Heart right ventricle (tissue), 16 donors: ENCODE measurements around the gene BATF. TPM values are rescaled to one million over a fixed set of nuclear protein-coding genes. Genes with fewer than 3 reads are reported as not detected.

Experiments used
- ATAC-seq, 8 donors: fragments of 200-7000 bp; cut with Tn5 transposase; one replicate each; pipeline ENCODE4 v1.9.1; 2020; ENCODE audit warnings: mild to moderate bottlenecking in 8 of 8, moderate library complexity in 8 of 8, moderate number of reproducible peaks in 1 of 8
- DNase-seq, 2 donors: peaks; one replicate each; pipeline ENCODE4 v3.0.0-alpha.2; 2020
- H3K27ac ChIP-seq, 10 donors: fragments of 200-600 bp; sonication (generic) in 2 of 10; one replicate each; pipeline versions ENCODE4 v1.5.0 to v1.8.0; 2020 to 2022; ENCODE audit warnings: mild to moderate bottlenecking in 3 of 10
- H3K27me3 ChIP-seq, 7 donors: fragments of 200-600 bp; one replicate each; pipeline ENCODE4 v1.8.0; 2021 to 2022; ENCODE audit warnings: mild to moderate bottlenecking in 2 of 7
- H3K36me3 ChIP-seq, 9 donors: fragments of 200-600 bp; sonication (generic) in 1 of 9; one replicate each; pipeline versions ENCODE4 v1.5.0 to v1.8.0; 2020 to 2022; ENCODE audit warnings: mild to moderate bottlenecking in 2 of 9
- H3K4me1 ChIP-seq, 9 donors: fragments of 200-600 bp; sonication (generic) in 1 of 9; one replicate each; pipeline versions ENCODE4 v1.5.0 to v1.8.0; 2020 to 2022; ENCODE audit warnings: mild to moderate bottlenecking in 4 of 9
- H3K4me3 ChIP-seq, 10 donors: fragments of 200-600 bp; sonication (generic) in 2 of 10; one replicate each; pipeline versions ENCODE4 v1.5.0 to v1.8.0; 2020 to 2022; ENCODE audit warnings: mild to moderate bottlenecking in 7 of 10, moderate library complexity in 2 of 10
- H3K9me3 ChIP-seq, 11 donors: fragments of 200-600 bp in 10 of 11; sonication (generic) in 2 of 11; one replicate each; pipeline versions ENCODE4 v1.5.0 to v1.8.0; 2013 to 2022; ENCODE audit warnings: mild to moderate bottlenecking in 2 of 11, control low read depth in 1 of 11, moderate library complexity in 1 of 11
- CTCF ChIP-seq, 9 donors: fragments of 200-600 bp; sonication (generic) in 2 of 9; IDR thresholded peaks; one replicate each; pipeline versions ENCODE4 v1.5.0 to v1.8.0; 2021 to 2022; ENCODE audit warnings: antibody characterized with exemption in 9 of 9, mild to moderate bottlenecking in 5 of 9, moderate library complexity in 1 of 9
- WGBS, 2 donors: extraction: QIAGEN DNeasy Blood & Tissue Kit; methylation state at CpG; one replicate each; pipeline ENCODE4 v1.1.7; 2013; ENCODE audit warnings: inconsistent platforms in 1 of 2; 5-methylcytosine and 5-hydroxymethylcytosine counted together
- intact Hi-C, 10 donors: fragments of 100-400 bp; cut with DNase I; formaldehyde crosslinking; loops; one replicate each; pipeline versions ENCODE4 v1.11.1 to v1.14.2; 2022
- polyA plus RNA-seq, 2 donors: library from polyadenylated mRNA; stranded (reverse); fragments of 200-250 nt; gene quantifications; one replicate each; pipeline ENCODE4 v1.2.3, GENCODE V29; 2013
- total RNA-seq, 10 donors: library from RNA; stranded (reverse); fragmentation: NEBNext Ultra II Directional in 3 of 10; extraction: Animal tissue kit (Norgen Biotek cat#: 25700) in 3 of 10; gene quantifications; one replicate each; pipeline versions ENCODE4 v1.2.1 to v1.2.4, GENCODE V29; 2021 to 2023
- donor health status: Arrhythmogenic right ventricular cardiomyopathy.
- donor health status: ischemic (EF 13 %, LVEDD 7.1; RV severe dilation, severe dysfunction).
- donor health status: healthy with polysubstance abuse.
- donor health status: DM: no; HTN: yes; CAD: no.
- donor health status: DM: no; HTN: no; CAD: no.
- donor health status: ischemic (EF 25% LVEDD 6.9; RV normal size, moderate dysfunction).
- donor health status: ischemic (EF 25% LVEDD 5.7; RV mildly dilated, moderate dysfunction).
- donor health status: healthy.
- donor health status: DM: yes; HTN: yes; CAD: no.
- donor health status: Ischemic cardiomyopathy.
- donor health status: ischemic (EF 35%, LVEDD 5.7; RV mildly dilated, moderate dysfunction).
- donor health status: nonischemic (EF 11% LVEDD 7.7; RV severe dilation, severe dysfunction).
- donor health status: DM: yes; HTN: yes; CAD: no.
- donor health status: PGD.
- donor health status: ischemic (EF 29% LVEDD 5.4; RV normal size, mild dysfunction).
- donor health status: nonischemic (EF 23%, LVEDD 6.1; RV moderate dilation, normal function).

Gene BATF
- total and polyA plus RNA-seq, 12 donors = 0.34 to 3.3 (median 1.7) TPM; not detected in 5

GRCh38 chr14:75493592-75494087, 28.6 kb upstream of the BATF start:
- ATAC-seq (no peak), DNase-seq (no peak)
- Histone ChIP-seq H3K4me3 (no peak overlapping the region), H3K9me3 (no peaks in the 10 kb centered on the region), H3K27ac (no peak overlapping the region), H3K27me3 (no peaks in the 10 kb centered on the region), H3K4me1 (peaks cover 0 to 28% (median 0%) of the 10 kb centered on the region in 9 donors), H3K36me3 (no peaks in the 10 kb centered on the region)
- intact Hi-C loops = loop anchor here in 5 of 10 donors (5.0 to 10.0 kb wide), 5 partner anchors 64 to 371 kb away; no protein-coding TSS in a partner anchor
- no peak for TF ChIP-seq CTCF (IDR thresholded peaks at IDR 0.05)
- 84 to 85% methylated on average over 8 of the region's 8 CpGs for WGBS, 2 donors

- Histone ChIP-seq H3K9me3 (no peaks in the 10 kb centered on the region), H3K4me1 (peaks cover 0 to 23% (median 0%) of the 10 kb centered on the region in 9 donors), H3K27me3 (no peaks in the 10 kb centered on the region), H3K36me3 (no peaks in the 10 kb centered on the region), H3K27ac (no peak overlapping the region), H3K4me3 (no peak overlapping the region)
- ATAC-seq = no peak
- intact Hi-C loops = loop anchor here in 5 of 10 donors (5.0 to 10.0 kb wide), 5 partner anchors 62 to 373 kb away; no protein-coding TSS in a partner anchor
- WGBS, 2 donors = 91 to 92% methylated on average over 5 of the region's 5 CpGs
- DNase-seq = no peak
- no peak for TF ChIP-seq CTCF (IDR thresholded peaks at IDR 0.05)
These were observed 27.4 kb upstream of the BATF start for GRCh38 chr14:75494896-75495295.

- peaks cover 0 to 23% (median 0%) of the 10 kb centered on the region in 9 donors for H3K4me1 ChIP-seq
- intact Hi-C loops = loop anchor here in 2 of 10 donors (10.0 kb wide), 2 partner anchors 271 to 361 kb away; no protein-coding TSS in a partner anchor
- no peaks in the 10 kb centered on the region for H3K9me3 ChIP-seq
- H3K27ac ChIP-seq = no peak overlapping the region
- WGBS, 2 donors = 86 to 93% methylated on average over 3 of the region's 3 CpGs
- no peaks in the 10 kb centered on the region for H3K27me3 ChIP-seq
- no peak overlapping the region for H3K4me3 ChIP-seq
- ATAC-seq (no peak), DNase-seq (no peak)
- no peaks in the 10 kb centered on the region for H3K36me3 ChIP-seq
- no peak for TF ChIP-seq CTCF (IDR thresholded peaks at IDR 0.05)
These were observed 26.9 kb upstream of the BATF start for GRCh38 chr14:75495399-75495798.

- H3K27me3 ChIP-seq = no peaks in the 10 kb centered on the region
- H3K27ac ChIP-seq = no peak overlapping the region
- DNase-seq = no peak
- ATAC-seq = no peak
- H3K4me3 ChIP-seq = no peak overlapping the region
- 73 to 81% methylated on average over 5 of the region's 5 CpGs for WGBS, 2 donors
- peaks cover 0 to 23% (median 0%) of the 10 kb centered on the region in 9 donors for H3K4me1 ChIP-seq
- no peaks in the 10 kb centered on the region for H3K36me3 ChIP-seq
- no peak for TF ChIP-seq CTCF (IDR thresholded peaks at IDR 0.05)
- no peaks in the 10 kb centered on the region for H3K9me3 ChIP-seq
- intact Hi-C loops = loop anchor here in 2 of 10 donors (10.0 kb wide), 2 partner anchors 271 to 361 kb away; no protein-coding TSS in a partner anchor
These were observed 26.4 kb upstream of the BATF start for GRCh38 chr14:75495882-75496281.
